GM12878 (cell line): ENCODE data around the gene HES2. TPM values are rescaled to one million over a fixed set of nuclear protein-coding genes. Genes with fewer than 3 reads are reported as not detected.

ENCODE experiments used
- ATAC-seq: fragments of 200-7000 bp; cut with Tn5 transposase; 3 replicates; pipeline ENCODE4 v1.9.1; 2020; ENCODE audit warnings: mild to moderate bottlenecking, moderate library complexity
- BruUV-seq: library from RNA; stranded (reverse); fragments of 400-500 nt; replicated peaks from 2 replicates; lab custom pipeline; 2021; lab: Mats Ljungman, UMichigan
- CTCF ChIA-PET: fragments of 300-600 bp; sonication (Branson Sonifier 250); formaldehyde crosslinking; extraction: SDS; loops from one replicate; lab custom pipeline; 2021; ENCODE audit warnings: inconsistent platforms; lab: Yijun Ruan, JAX
- POLR2A ChIA-PET: fragments of 350-600 bp; formaldehyde crosslinking; extraction: SDS; loops from one replicate; lab custom pipeline; 2021; ENCODE audit warnings: inconsistent platforms; lab: Charles Lee
- RAD21 ChIA-PET: fragments of 300-600 bp; sonication (Branson Sonifier 250); formaldehyde crosslinking; loops from one replicate; lab custom pipeline; 2023; ENCODE audit warnings: antibody characterized with exemption; ENCODE audit not compliant: unreplicated experiment; lab: Charles Lee
- SMC1A ChIA-PET: fragments of 300-600 bp; sonication (Branson Sonifier 250); formaldehyde crosslinking; loops from one replicate; lab custom pipeline; 2023; ENCODE audit not compliant: unreplicated experiment, uncharacterized antibody; lab: Charles Lee
- DNase-seq: peaks from one replicate; pipeline ENCODE4 v3.0.0-alpha.2; 2011; ENCODE audit warnings: low read depth, low spot score
- FAIRE-seq: peaks from 3 replicates; lab custom pipeline; 2011; peaks lifted over from hg19 to GRCh38; lab: Jason Lieb, UNC
- H2AFZ ChIP-seq: 2 replicates; pipeline ENCODE4 v1.6.0; 2011; ENCODE audit warnings: low read depth, low read length, control low read depth; ENCODE audit not compliant: control insufficient read depth
- H3K27ac ChIP-seq: 2 replicates; pipeline ENCODE4 v1.5.1; 2011; ENCODE audit warnings: control low read depth; ENCODE audit not compliant: control insufficient read depth, insufficient read depth
- H3K27me3 ChIP-seq, 2 experiments: replicated peaks in 1 of 2; 2 replicates each; pipeline versions ENCODE4 v1.6.0 to v1.6.1; 2011; ENCODE audit warnings: low read length in 1 of 2; ENCODE audit not compliant: control insufficient read depth in 2 of 2, insufficient read depth in 2 of 2
- H3K36me3 ChIP-seq, 2 experiments: 2 replicates each; pipeline ENCODE4 v1.5.1; 2011; ENCODE audit warnings: low read length in 1 of 2; ENCODE audit not compliant: control insufficient read depth in 2 of 2, insufficient read depth in 2 of 2
- H3K4me1 ChIP-seq: 2 replicates; pipeline ENCODE4 v1.6.1; 2011; ENCODE audit warnings: mild to moderate bottlenecking, low read length, moderate library complexity, mixed read lengths; ENCODE audit not compliant: control insufficient read depth, insufficient read depth
- H3K4me2 ChIP-seq: 2 replicates; pipeline ENCODE4 v1.6.0; 2011; ENCODE audit warnings: control low read depth; ENCODE audit not compliant: control insufficient read depth, insufficient read depth
- H3K4me3 ChIP-seq: fragments of 200-600 bp; sonication (generic); 2 replicates; pipeline ENCODE4 v1.5.1; 2016
- H3K79me2 ChIP-seq: 2 replicates; pipeline ENCODE4 v1.6.0; 2011; ENCODE audit warnings: low read length; ENCODE audit not compliant: control insufficient read depth, insufficient read depth
- H3K9ac ChIP-seq: 2 replicates; pipeline ENCODE4 v1.8.0; 2011; ENCODE audit warnings: low read length, control low read depth, mixed read lengths; ENCODE audit not compliant: control insufficient read depth, insufficient read depth
- H3K9me3 ChIP-seq: replicated peaks from 3 replicates; pipeline ENCODE4 v1.5.1; 2011; ENCODE audit warnings: mild to moderate bottlenecking, low read length; ENCODE audit not compliant: control insufficient read depth, insufficient read depth
- H4K20me1 ChIP-seq: 2 replicates; pipeline ENCODE4 v1.6.0; 2011; ENCODE audit not compliant: control insufficient read depth, insufficient read depth
- CEBPB ChIP-seq, 2 experiments: fragments of 150-350 bp in 1 of 2; IDR thresholded peaks; 2 replicates each; pipeline ENCODE4 v1.6.1; 2012 to 2014; ENCODE audit warnings: low read depth in 2 of 2, low read length in 2 of 2, borderline replicate concordance in 1 of 2, inconsistent platforms in 1 of 2
- MYB ChIP-seq: fragments of 150-350 bp; IDR thresholded peaks from 2 replicates; pipeline ENCODE4 v1.6.1; 2014; ENCODE audit warnings: mild to moderate bottlenecking, low read depth, low read length, borderline replicate concordance
- NFYB ChIP-seq: IDR thresholded peaks from 2 replicates; pipeline ENCODE4 v1.6.1; 2011; ENCODE audit warnings: low read depth, mild to moderate bottlenecking, low read length, improper control_type of control experiment, moderate library complexity; ENCODE audit not compliant: insufficient read depth
- NR2C1 ChIP-seq: fragments of 450-650 bp; IDR thresholded peaks from 2 replicates; pipeline ENCODE4 v1.6.1; 2017; ENCODE audit warnings: antibody characterized with exemption, mild to moderate bottlenecking, moderate library complexity
- ZSCAN29 ChIP-seq: fragments of 450-650 bp; IDR thresholded peaks from 2 replicates; pipeline ENCODE4 v1.6.1; 2017; ENCODE audit warnings: mild to moderate bottlenecking, moderate library complexity
- WGBS: methylation state at CpG from one replicate; pipeline ENCODE4 v1.1.6; 2016; ENCODE audit warnings: low lambda C conversion rate; ENCODE audit not compliant: insufficient replicate concordance, insufficient coverage; ENCODE audit errors: missing lambda C conversion rate; 5-methylcytosine and 5-hydroxymethylcytosine counted together
- in situ Hi-C: fragments of 300-500 bp; cut with MboI; formaldehyde crosslinking; loops from 9 replicates; pipeline ENCODE4 v1.14.3; 2018; ENCODE audit warnings: mixed read lengths
- intact Hi-C: fragments of 100-400 bp; cut with micrococcal nuclease; formaldehyde crosslinking; loops from one replicate; pipeline ENCODE4 v1.14.2; 2022; ENCODE audit not compliant: unreplicated experiment
- polyA plus RNA-seq, 11 experiments: library from polyadenylated mRNA; depleted of rRNA in 4 of 11; unstranded in 6 of 11; stranded (reverse) in 5 of 11; fragments of >200 nt; fragmentation: Nextera tagmentation in 4 of 11; fragmentation: Illumina TruSeq in 1 of 11; extraction: Ambion mirVana in 4 of 11; extraction: Trizol in 1 of 11; gene quantifications; 1 replicate in 1 of 11; 2 replicates in 10 of 11; pipeline versions ENCODE4 v1.2.1 to v1.2.3, GENCODE V29; 2011 to 2016; ENCODE audit warnings: inconsistent platforms in 2 of 11, missing spikeins in 2 of 11, low read depth in 1 of 11
- total RNA-seq, 4 experiments: library from RNA; depleted of rRNA in 3 of 4; stranded (reverse); fragments of >200 nt in 3 of 4; fragmentation: Illumina TruSeq in 1 of 4; extraction: Trizol in 1 of 4; gene quantifications; 2 replicates each; pipeline versions ENCODE4 v1.2.1 to v1.2.3, GENCODE V29; 2013 to 2021
- TF ChIP-seq, protein P1 (sequence below): fragments of 450-650 bp; formaldehyde crosslinking; IDR thresholded peaks from 2 replicates; pipeline ENCODE4 v1.4.0; 2022; ENCODE audit warnings: mild to moderate bottlenecking, moderate library complexity
- TF ChIP-seq, protein P2 (sequence below): fragments of 450-650 bp; IDR thresholded peaks from 2 replicates; pipeline ENCODE4 v1.6.1; 2014; ENCODE audit warnings: mild to moderate bottlenecking
- TF ChIP-seq, protein P3 (sequence below): fragments of 450-650 bp; IDR thresholded peaks from 2 replicates; pipeline ENCODE4 v1.6.1; 2018; ENCODE audit warnings: mild to moderate bottlenecking, low read depth, moderate library complexity; ENCODE audit not compliant: partially characterized antibody
- TF ChIP-seq, protein P4 (sequence below): fragments of 450-650 bp; formaldehyde crosslinking; IDR thresholded peaks from 2 replicates; pipeline ENCODE4 v1.5.0; 2022; ENCODE audit warnings: mild to moderate bottlenecking, missing genetic modification characterization
- TF ChIP-seq, protein P5 (sequence below): IDR thresholded peaks from 2 replicates; pipeline ENCODE4 v1.6.1; 2012; ENCODE audit warnings: low read depth, low read length, improper control_type of control experiment

HES2 gene
- total and polyA plus RNA-seq, 10 of the 15 experiments (the other 5 are each of a cell fraction or from before 2014, with no cell fraction given) = 0.13 to 2.0 (median 0.26) TPM

DNA sequence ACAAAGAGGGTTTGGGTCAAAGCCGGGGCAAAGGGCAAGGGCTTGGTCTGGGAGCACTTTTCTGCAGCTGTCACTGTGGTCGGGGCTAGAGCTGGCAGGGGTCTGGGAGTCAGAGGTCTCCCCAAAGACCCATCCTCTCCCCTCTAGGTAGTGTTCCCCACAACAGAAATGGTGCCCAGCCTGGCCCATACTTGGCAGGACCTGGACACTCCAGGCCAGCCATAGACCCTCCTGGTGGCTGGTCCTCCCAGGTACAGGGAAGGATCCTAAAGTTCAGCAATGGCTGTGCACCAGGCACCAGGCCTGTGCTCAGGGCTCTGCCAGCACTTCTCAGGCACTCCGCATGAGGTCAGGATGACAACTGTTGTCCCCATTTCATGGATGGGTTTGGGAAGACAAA lies 15.8 kb upstream of the HES2 start (continued):
- TF ChIP-seq, protein P1, sequence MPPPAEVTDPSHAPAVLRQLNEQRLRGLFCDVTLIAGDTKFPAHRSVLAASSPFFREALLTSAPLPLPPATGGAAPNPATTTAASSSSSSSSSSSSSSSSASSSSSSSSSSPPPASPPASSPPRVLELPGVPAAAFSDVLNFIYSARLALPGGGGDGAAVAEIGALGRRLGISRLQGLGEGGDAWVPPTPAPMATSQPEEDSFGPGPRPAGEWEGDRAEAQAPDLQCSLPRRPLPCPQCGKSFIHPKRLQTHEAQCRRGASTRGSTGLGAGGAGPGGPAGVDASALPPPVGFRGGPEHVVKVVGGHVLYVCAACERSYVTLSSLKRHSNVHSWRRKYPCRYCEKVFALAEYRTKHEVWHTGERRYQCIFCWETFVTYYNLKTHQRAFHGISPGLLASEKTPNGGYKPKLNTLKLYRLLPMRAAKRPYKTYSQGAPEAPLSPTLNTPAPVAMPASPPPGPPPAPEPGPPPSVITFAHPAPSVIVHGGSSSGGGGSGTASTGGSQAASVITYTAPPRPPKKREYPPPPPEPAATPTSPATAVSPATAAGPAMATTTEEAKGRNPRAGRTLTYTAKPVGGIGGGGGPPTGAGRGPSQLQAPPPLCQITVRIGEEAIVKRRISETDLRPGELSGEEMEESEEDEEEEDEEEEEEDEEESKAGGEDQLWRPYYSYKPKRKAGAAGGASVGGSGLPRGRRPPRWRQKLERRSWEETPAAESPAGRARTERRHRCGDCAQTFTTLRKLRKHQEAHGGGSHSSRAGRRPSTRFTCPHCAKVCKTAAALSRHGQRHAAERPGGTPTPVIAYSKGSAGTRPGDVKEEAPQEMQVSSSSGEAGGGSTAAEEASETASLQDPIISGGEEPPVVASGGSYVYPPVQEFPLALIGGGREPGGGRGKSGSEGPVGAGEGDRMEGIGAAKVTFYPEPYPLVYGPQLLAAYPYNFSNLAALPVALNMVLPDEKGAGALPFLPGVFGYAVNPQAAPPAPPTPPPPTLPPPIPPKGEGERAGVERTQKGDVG (CRISPR knock-in tag) = no peak
- TF ChIP-seq NFYB (no peak), CEBPB (IDR thresholded peaks at IDR 0.05; ENCODE audit: borderline replicate concordance in 1 of 2, low read depth in 2 of 2, low read length in 2 of 2) (no peak), ZSCAN29 (no peak)
- TF ChIP-seq, protein P2, sequence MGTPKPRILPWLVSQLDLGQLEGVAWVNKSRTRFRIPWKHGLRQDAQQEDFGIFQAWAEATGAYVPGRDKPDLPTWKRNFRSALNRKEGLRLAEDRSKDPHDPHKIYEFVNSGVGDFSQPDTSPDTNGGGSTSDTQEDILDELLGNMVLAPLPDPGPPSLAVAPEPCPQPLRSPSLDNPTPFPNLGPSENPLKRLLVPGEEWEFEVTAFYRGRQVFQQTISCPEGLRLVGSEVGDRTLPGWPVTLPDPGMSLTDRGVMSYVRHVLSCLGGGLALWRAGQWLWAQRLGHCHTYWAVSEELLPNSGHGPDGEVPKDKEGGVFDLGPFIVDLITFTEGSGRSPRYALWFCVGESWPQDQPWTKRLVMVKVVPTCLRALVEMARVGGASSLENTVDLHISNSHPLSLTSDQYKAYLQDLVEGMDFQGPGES = no peak

DNA sequence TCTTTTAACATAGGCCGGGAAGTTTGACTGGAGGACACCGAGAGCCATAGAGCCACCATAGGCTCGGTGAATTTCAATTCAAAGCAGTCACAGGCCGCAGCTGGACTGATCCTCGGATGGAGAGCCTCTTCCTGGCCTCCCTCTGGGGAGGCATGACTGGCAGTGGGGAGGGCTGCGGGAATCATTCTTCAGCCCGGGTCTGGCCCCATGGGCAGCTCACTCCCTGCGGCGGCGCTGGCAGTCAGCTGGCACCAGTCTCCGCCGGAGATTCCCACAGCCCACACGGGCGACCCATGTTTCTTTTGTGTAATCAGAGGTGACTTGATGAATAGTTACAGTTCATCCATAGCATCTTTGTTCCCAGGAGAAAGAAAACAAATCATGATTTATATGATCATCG lies 15.4 kb upstream of the HES2 start:
- ATAC-seq (no peak), FAIRE-seq (no peak), DNase-seq (no peak)
- Histone ChIP-seq H3K79me2 (no peaks in the 10 kb centered on the region), H3K36me3 (no peaks in the 10 kb centered on the region), H3K9me3 (no peaks in the 10 kb centered on the region), H3K4me1 (no peaks in the 10 kb centered on the region), H2AFZ (no peak overlapping the region), H4K20me1 (peaks cover 4% of the 10 kb centered on the region), H3K27me3 (no peaks in the 10 kb centered on the region), H3K9ac (no peak overlapping the region), H3K4me2 (no peak overlapping the region), H3K4me3 (no peak overlapping the region), H3K27ac (no peak overlapping the region)
- ChIA-PET POLR2A (interaction anchor here (0.6 kb wide), 1 partner anchor 41 kb away, joined by 5 read pairs; no protein-coding TSS in a partner anchor), CTCF (interaction anchor here (1.0 kb wide), 1 partner anchor 77 kb away, joined by 3 read pairs; no protein-coding TSS in a partner anchor), SMC1A (no interaction called here), RAD21 (no interaction called here)
- in situ Hi-C loops (no loop called here), intact Hi-C loops (no loop called here)
- 68% methylated on average over 13 of the region's 15 CpGs for WGBS
- TF ChIP-seq, protein P3, sequence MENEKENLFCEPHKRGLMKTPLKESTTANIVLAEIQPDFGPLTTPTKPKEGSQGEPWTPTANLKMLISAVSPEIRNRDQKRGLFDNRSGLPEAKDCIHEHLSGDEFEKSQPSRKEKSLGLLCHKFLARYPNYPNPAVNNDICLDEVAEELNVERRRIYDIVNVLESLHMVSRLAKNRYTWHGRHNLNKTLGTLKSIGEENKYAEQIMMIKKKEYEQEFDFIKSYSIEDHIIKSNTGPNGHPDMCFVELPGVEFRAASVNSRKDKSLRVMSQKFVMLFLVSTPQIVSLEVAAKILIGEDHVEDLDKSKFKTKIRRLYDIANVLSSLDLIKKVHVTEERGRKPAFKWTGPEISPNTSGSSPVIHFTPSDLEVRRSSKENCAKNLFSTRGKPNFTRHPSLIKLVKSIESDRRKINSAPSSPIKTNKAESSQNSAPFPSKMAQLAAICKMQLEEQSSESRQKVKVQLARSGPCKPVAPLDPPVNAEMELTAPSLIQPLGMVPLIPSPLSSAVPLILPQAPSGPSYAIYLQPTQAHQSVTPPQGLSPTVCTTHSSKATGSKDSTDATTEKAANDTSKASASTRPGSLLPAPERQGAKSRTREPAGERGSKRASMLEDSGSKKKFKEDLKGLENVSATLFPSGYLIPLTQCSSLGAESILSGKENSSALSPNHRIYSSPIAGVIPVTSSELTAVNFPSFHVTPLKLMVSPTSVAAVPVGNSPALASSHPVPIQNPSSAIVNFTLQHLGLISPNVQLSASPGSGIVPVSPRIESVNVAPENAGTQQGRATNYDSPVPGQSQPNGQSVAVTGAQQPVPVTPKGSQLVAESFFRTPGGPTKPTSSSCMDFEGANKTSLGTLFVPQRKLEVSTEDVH = no peak
- TF ChIP-seq, protein P4, sequence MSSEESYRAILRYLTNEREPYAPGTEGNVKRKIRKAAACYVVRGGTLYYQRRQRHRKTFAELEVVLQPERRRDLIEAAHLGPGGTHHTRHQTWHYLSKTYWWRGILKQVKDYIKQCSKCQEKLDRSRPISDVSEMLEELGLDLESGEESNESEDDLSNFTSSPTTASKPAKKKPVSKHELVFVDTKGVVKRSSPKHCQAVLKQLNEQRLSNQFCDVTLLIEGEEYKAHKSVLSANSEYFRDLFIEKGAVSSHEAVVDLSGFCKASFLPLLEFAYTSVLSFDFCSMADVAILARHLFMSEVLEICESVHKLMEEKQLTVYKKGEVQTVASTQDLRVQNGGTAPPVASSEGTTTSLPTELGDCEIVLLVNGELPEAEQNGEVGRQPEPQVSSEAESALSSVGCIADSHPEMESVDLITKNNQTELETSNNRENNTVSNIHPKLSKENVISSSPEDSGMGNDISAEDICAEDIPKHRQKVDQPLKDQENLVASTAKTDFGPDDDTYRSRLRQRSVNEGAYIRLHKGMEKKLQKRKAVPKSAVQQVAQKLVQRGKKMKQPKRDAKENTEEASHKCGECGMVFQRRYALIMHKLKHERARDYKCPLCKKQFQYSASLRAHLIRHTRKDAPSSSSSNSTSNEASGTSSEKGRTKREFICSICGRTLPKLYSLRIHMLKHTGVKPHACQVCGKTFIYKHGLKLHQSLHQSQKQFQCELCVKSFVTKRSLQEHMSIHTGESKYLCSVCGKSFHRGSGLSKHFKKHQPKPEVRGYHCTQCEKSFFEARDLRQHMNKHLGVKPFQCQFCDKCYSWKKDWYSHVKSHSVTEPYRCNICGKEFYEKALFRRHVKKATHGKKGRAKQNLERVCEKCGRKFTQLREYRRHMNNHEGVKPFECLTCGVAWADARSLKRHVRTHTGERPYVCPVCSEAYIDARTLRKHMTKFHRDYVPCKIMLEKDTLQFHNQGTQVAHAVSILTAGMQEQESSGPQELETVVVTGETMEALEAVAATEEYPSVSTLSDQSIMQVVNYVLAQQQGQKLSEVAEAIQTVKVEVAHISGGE = no peak
- TF ChIP-seq, protein P5, sequence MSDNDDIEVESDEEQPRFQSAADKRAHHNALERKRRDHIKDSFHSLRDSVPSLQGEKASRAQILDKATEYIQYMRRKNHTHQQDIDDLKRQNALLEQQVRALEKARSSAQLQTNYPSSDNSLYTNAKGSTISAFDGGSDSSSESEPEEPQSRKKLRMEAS = no peak
- TF ChIP-seq MYB (no peak), NR2C1 (no peak)
- BruUV-seq = no TSS peak
